ENCODE results near the gene KLHL29. TPM values are rescaled to one million over a fixed set of nuclear protein-coding genes. Genes with fewer than 3 reads are reported as not detected.

Gene KLHL29
- total and polyA plus RNA-seq, 4 donors, result 0.29 to 2.3 (median 0.68) TPM

GRCh38 chr2:23666241-23666979, 281.4 kb downstream of the KLHL29 start:
- H3K27me3 ChIP-seq (ENCODE audit: control insufficient read depth in 4 of 4, insufficient read depth in 4 of 4, low read length in 3 of 4), result no peaks in the 10 kb centered on the region
- no peak for DNase-seq (ENCODE audit: low spot score)
- TF ChIP-seq FOXA1 (IDR thresholded peaks at IDR 0.05) (no peak), SP1 (IDR thresholded peaks at IDR 0.05) (no peak), NR2F2 (IDR thresholded peaks at IDR 0.05) (no peak), CTCF (IDR thresholded peaks at IDR 0.05; ENCODE audit: low read depth, low read length, missing input control) (no peak), REST (IDR thresholded peaks at IDR 0.05) (no peak), RXRA (IDR thresholded peaks at IDR 0.05) (no peak), EGR1 (IDR thresholded peaks at IDR 0.05; ENCODE audit: low read depth in 2 of 2) (no peak), HNF4A (conservative IDR thresholded peaks at IDR 0.05) (no peak)
- no peak overlapping the region for H3K4me3 ChIP-seq (ENCODE audit: low read depth in 1 of 3, low read length in 3 of 3)
- H3K9ac ChIP-seq (ENCODE audit: low read depth in 1 of 2, low read length in 2 of 2), result no peak overlapping the region
- WGBS, result 92% methylated on average over 12 of the region's 12 CpGs
- no peak overlapping the region for H3K27ac ChIP-seq (ENCODE audit: low read depth in 1 of 2, low read length in 2 of 2)
- H3K36me3 ChIP-seq (ENCODE audit: control insufficient read depth in 4 of 4, insufficient read depth in 3 of 4, low read depth in 1 of 4, low read length in 3 of 4), result no peaks in the 10 kb centered on the region
- H3K9me3 ChIP-seq (ENCODE audit: control insufficient read depth in 4 of 4, low read length in 3 of 4), result no peaks in the 10 kb centered on the region
- no peaks in the 10 kb centered on the region for H3K4me1 ChIP-seq (ENCODE audit: control insufficient read depth in 4 of 4, insufficient read depth in 4 of 4, low read length in 3 of 4)

GRCh38 chr2:23666980-23667357, 282.0 kb downstream of the KLHL29 start:
- Histone ChIP-seq H3K27ac (ENCODE audit: low read depth in 1 of 2, low read length in 2 of 2) (no peak overlapping the region), H3K27me3 (ENCODE audit: control insufficient read depth in 4 of 4, insufficient read depth in 4 of 4, low read length in 3 of 4) (no peaks in the 10 kb centered on the region), H3K36me3 (ENCODE audit: control insufficient read depth in 4 of 4, insufficient read depth in 3 of 4, low read depth in 1 of 4, low read length in 3 of 4) (no peaks in the 10 kb centered on the region), H3K4me3 (ENCODE audit: low read depth in 1 of 3, low read length in 3 of 3) (no peak overlapping the region), H3K9ac (ENCODE audit: low read depth in 1 of 2, low read length in 2 of 2) (no peak overlapping the region), H3K4me1 (ENCODE audit: control insufficient read depth in 4 of 4, insufficient read depth in 4 of 4, low read length in 3 of 4) (no peaks in the 10 kb centered on the region), H3K9me3 (ENCODE audit: control insufficient read depth in 4 of 4, low read length in 3 of 4) (no peaks in the 10 kb centered on the region)
- TF ChIP-seq TAF1 (conservative IDR thresholded peaks at IDR 0.05), result no peak
- TF ChIP-seq GABPA (IDR thresholded peaks at IDR 0.05 in 1 of 2, conservative IDR thresholded peaks at IDR 0.05 in 1 of 2), result no peak
- TF ChIP-seq HNF4G (IDR thresholded peaks at IDR 0.05), result no peak
- no peak for TF ChIP-seq JUND (IDR thresholded peaks at IDR 0.05)
- no peak for TF ChIP-seq FOXA2 (IDR thresholded peaks at IDR 0.05)
- TF ChIP-seq NR2F2 (IDR thresholded peaks at IDR 0.05), result no peak
- no peak for TF ChIP-seq ATF3 (IDR thresholded peaks at IDR 0.05)
- no peak for TF ChIP-seq CTCF (IDR thresholded peaks at IDR 0.05; ENCODE audit: low read depth, low read length, missing input control)
- TF ChIP-seq SP1 (IDR thresholded peaks at IDR 0.05), result no peak
- no peak for TF ChIP-seq REST (IDR thresholded peaks at IDR 0.05)
- no peak for TF ChIP-seq FOXA1 (IDR thresholded peaks at IDR 0.05)
- TF ChIP-seq YY1 (IDR thresholded peaks at IDR 0.05), result no peak
- TF ChIP-seq MAX (IDR thresholded peaks at IDR 0.05), result no peak
- no peak for TF ChIP-seq HNF4A (conservative IDR thresholded peaks at IDR 0.05)
- no peak for TF ChIP-seq EGR1 (IDR thresholded peaks at IDR 0.05; ENCODE audit: low read depth in 2 of 2)
- no peak for TF ChIP-seq ZBTB33 (IDR thresholded peaks at IDR 0.05)
- DNase-seq (ENCODE audit: low spot score), result no peak
- 97% methylated on average over 7 of the region's 7 CpGs for WGBS

All from liver (tissue), 9 donors.